ENCODE data around the gene ZKSCAN7.

- TF ChIP-seq POLR2AphosphoS5 (IDR thresholded peaks at IDR 0.05), result no peak
- no peak for TF ChIP-seq POLR2A (IDR thresholded peaks at IDR 0.05)
- TF ChIP-seq CTCF (IDR thresholded peaks at IDR 0.05), result no peak
- no peak for TF ChIP-seq EP300 (IDR thresholded peaks at IDR 0.05)
Observed at GRCh38 chr3:44571024-44571423, 16.0 kb downstream of the ZKSCAN7 start.
